Panc1 (cell line): Measurements from ENCODE around the gene MYPN. TPM values are rescaled to one million over a fixed set of nuclear protein-coding genes. Genes with fewer than 3 reads are reported as not detected.
A peak's percentile ranks its signal among the peaks of the same experiment; 100 is the strongest.

Source experiments
- ATAC-seq: fragments of 200-7000 bp; cut with Tn5 transposase; 2 replicates; pipeline ENCODE4 v1.9.1; 2020; ENCODE audit warnings: mild to moderate bottlenecking, moderate library complexity
- BruUV-seq: library from RNA; stranded (reverse); fragments of 400-500 nt; replicated peaks from 2 replicates; lab custom pipeline; 2021; lab: Mats Ljungman, UMichigan
- CTCF ChIA-PET: fragments of 300-600 bp; sonication (Branson Sonifier 250); formaldehyde crosslinking; loops from one replicate; lab custom pipeline; 2022; ENCODE audit warnings: antibody characterized with exemption; lab: Charles Lee
- POLR2A ChIA-PET: fragments of 300-600 bp; sonication (Branson Sonifier 250); formaldehyde crosslinking; loops from one replicate; lab custom pipeline; 2022; ENCODE audit warnings: antibody characterized with exemption; lab: Charles Lee
- DNase-seq: peaks from one replicate; pipeline ENCODE4 v3.0.0-alpha.2; 2010; ENCODE audit warnings: low read depth, low spot score
- H3K27ac ChIP-seq: 2 replicates; pipeline ENCODE4 v1.5.1; 2011; ENCODE audit warnings: mild to moderate bottlenecking, low read length, inconsistent platforms
- H3K27me3 ChIP-seq: fragments of 200-500 bp; sonication (Bioruptor generic); 2 replicates; pipeline ENCODE4 v1.6.0; 2014; ENCODE audit warnings: low read length, inconsistent platforms; ENCODE audit not compliant: control insufficient read depth, insufficient read depth
- H3K36me3 ChIP-seq: fragments of 200-500 bp; sonication (Bioruptor generic); 2 replicates; pipeline ENCODE4 v1.5.1; 2014; ENCODE audit warnings: inconsistent platforms, mild to moderate bottlenecking, low read length, moderate library complexity; ENCODE audit not compliant: control insufficient read depth, insufficient read depth
- H3K4me1 ChIP-seq: 2 replicates; pipeline ENCODE4 v1.5.1; 2011; ENCODE audit warnings: inconsistent platforms, mild to moderate bottlenecking, low read length, moderate library complexity; ENCODE audit not compliant: control insufficient read depth, insufficient read depth
- H3K4me3 ChIP-seq, 2 experiments: 2 replicates each; pipeline ENCODE4 v1.5.1; 2011 to 2012; ENCODE audit warnings: low read depth in 2 of 2, low read length in 2 of 2, mild to moderate bottlenecking in 2 of 2, inconsistent platforms in 1 of 2, moderate library complexity in 1 of 2
- H3K9me3 ChIP-seq: fragments of 200-500 bp; sonication (Bioruptor generic); 2 replicates; pipeline ENCODE4 v1.5.1; 2014; ENCODE audit warnings: low read depth, mild to moderate bottlenecking, inconsistent platforms, low read length, moderate library complexity; ENCODE audit not compliant: control insufficient read depth, insufficient read depth
- CTCF ChIP-seq: fragments of 450-650 bp; IDR thresholded peaks from 2 replicates; pipeline ENCODE4 v1.5.1; 2017; ENCODE audit warnings: mild to moderate bottlenecking
- POLR2AphosphoS5 ChIP-seq: IDR thresholded peaks from 2 replicates; pipeline ENCODE4 v1.6.1; 2012; ENCODE audit warnings: mild to moderate bottlenecking, low read depth, low read length, moderate library complexity
- REST ChIP-seq, 2 experiments: IDR thresholded peaks; 2 replicates each; pipeline ENCODE4 v1.6.1; 2011 to 2012; ENCODE audit warnings: low read depth in 2 of 2, control low read depth in 1 of 2, low read length in 1 of 2, mild to moderate bottlenecking in 1 of 2, moderate library complexity in 1 of 2; ENCODE audit not compliant: insufficient read depth in 1 of 2
- SIN3A ChIP-seq: IDR thresholded peaks from 2 replicates; pipeline ENCODE4 v1.6.1; 2012; ENCODE audit warnings: low read depth, mild to moderate bottlenecking, low read length, moderate library complexity, borderline replicate concordance; ENCODE audit not compliant: insufficient read depth
- TCF7L2 ChIP-seq: IDR thresholded peaks from 2 replicates; pipeline ENCODE4 v1.6.1; 2011; ENCODE audit warnings: mild to moderate bottlenecking, low read depth, low read length, inconsistent platforms
- in situ Hi-C: cut with HindIII; loops from 2 replicates; pipeline ENCODE4 v1.10.0; 2016; ENCODE audit warnings: low sequenced_read_pairs, low pct_unique_long_range_greater_than_20kb
- intact Hi-C: fragments of 100-400 bp; cut with micrococcal nuclease; formaldehyde crosslinking; loops from one replicate; pipeline ENCODE4 v1.10.0; 2022; ENCODE audit not compliant: unreplicated experiment
- total RNA-seq: library from RNA; stranded (reverse); gene quantifications from one replicate; pipeline ENCODE4 v1.2.1, GENCODE V29; 2021; ENCODE audit not compliant: unreplicated experiment

Gene MYPN
- total RNA-seq, 1 experiment from 2014 or later: 39.1 TPM

GRCh38 chr10:68103261-68103878 lies 5.9 kb upstream of the MYPN start:
- in situ Hi-C loops (no loop called here), intact Hi-C loops (no loop called here)
- ChIA-PET CTCF (no interaction called here), POLR2A (no interaction called here)
- peaks cover 79% of the 10 kb centered on the region for H3K4me1 ChIP-seq
- TF ChIP-seq SIN3A (no peak), CTCF (no peak), POLR2AphosphoS5 (no peak), TCF7L2 (no peak), REST (IDR thresholded peaks at IDR 0.05; ENCODE audit: insufficient read depth in 1 of 2, low read depth in 2 of 2, low read length in 1 of 2) (no peak)
- H3K27ac ChIP-seq: peak overlapping the region; percentile 100
- DNase-seq: no peak
- no peaks in the 10 kb centered on the region for H3K36me3 ChIP-seq
- no TSS peak for BruUV-seq
- H3K4me3 ChIP-seq: no peak overlapping the region
- H3K27me3 ChIP-seq: no peaks in the 10 kb centered on the region
- ATAC-seq: no peak
- no peaks in the 10 kb centered on the region for H3K9me3 ChIP-seq

GRCh38 chr10:68103901-68104300 lies 5.4 kb upstream of the MYPN start:
- ChIA-PET CTCF (no interaction called here), POLR2A (no interaction called here)
- BruUV-seq: no TSS peak
- H3K9me3 ChIP-seq: no peaks in the 10 kb centered on the region
- no peak overlapping the region for H3K4me3 ChIP-seq
- intact Hi-C loops (no loop called here), in situ Hi-C loops (no loop called here)
- H3K36me3 ChIP-seq: no peaks in the 10 kb centered on the region
- peak overlapping the region; percentile 100 for H3K27ac ChIP-seq
- peaks cover 76% of the 10 kb centered on the region for H3K4me1 ChIP-seq
- no peak for TF ChIP-seq REST (IDR thresholded peaks at IDR 0.05; ENCODE audit: insufficient read depth in 1 of 2, low read depth in 2 of 2, low read length in 1 of 2)
- TF ChIP-seq TCF7L2: no peak
- no peak for TF ChIP-seq CTCF
- TF ChIP-seq SIN3A: no peak
- no peak for TF ChIP-seq POLR2AphosphoS5
- ATAC-seq: no peak
- no peaks in the 10 kb centered on the region for H3K27me3 ChIP-seq
- DNase-seq: no peak
